ENCODE data around the gene NLRP5.

The NLRP5 gene

GRCh38 chr19:56079609-56080008 is 93.0 kb downstream of the NLRP5 start:
- DNase-seq (ENCODE audit: insufficient read length) (peak; percentile 7), FAIRE-seq (no peak)
- TF ChIP-seq POLR2A (IDR thresholded peaks at IDR 0.05; ENCODE audit: low read depth, low read length) (no peak), TAF1 (IDR thresholded peaks at IDR 0.05; ENCODE audit: borderline replicate concordance, low read depth, low read length) (no peak), POLR2AphosphoS5 (IDR thresholded peaks at IDR 0.05; ENCODE audit: low read depth, low read length) (no peak)

GRCh38 chr19:56080669-56081401 is 94.3 kb downstream of the NLRP5 start:
- peak; percentile 92 for FAIRE-seq
- peak; percentile 89 for DNase-seq (ENCODE audit: insufficient read length)
- TF ChIP-seq POLR2A (IDR thresholded peaks at IDR 0.05; ENCODE audit: low read depth, low read length) (0 out of 2 replicates have a peak, but pooled peaks have one; percentile 3), TAF1 (IDR thresholded peaks at IDR 0.05; ENCODE audit: borderline replicate concordance, low read depth, low read length) (no peak), POLR2AphosphoS5 (IDR thresholded peaks at IDR 0.05; ENCODE audit: low read depth, low read length) (no peak)

GRCh38 chr19:56083668-56084067 is 97.1 kb downstream of the NLRP5 start:
- TF ChIP-seq POLR2A (IDR thresholded peaks at IDR 0.05; ENCODE audit: low read depth, low read length) = no peak; the same call in 1 of the 2 replicates
- no peak for TF ChIP-seq TAF1 (IDR thresholded peaks at IDR 0.05; ENCODE audit: borderline replicate concordance, low read depth, low read length)
- no peak for TF ChIP-seq POLR2AphosphoS5 (IDR thresholded peaks at IDR 0.05; ENCODE audit: low read depth, low read length)
- FAIRE-seq (no peak), DNase-seq (ENCODE audit: insufficient read length) (no peak)

- TF ChIP-seq TAF1 (IDR thresholded peaks at IDR 0.05; ENCODE audit: borderline replicate concordance, low read depth, low read length) (no peak), POLR2AphosphoS5 (IDR thresholded peaks at IDR 0.05; ENCODE audit: low read depth, low read length) (no peak), POLR2A (IDR thresholded peaks at IDR 0.05; ENCODE audit: low read depth, low read length) (no peak)
- DNase-seq (ENCODE audit: insufficient read length) = peak; percentile 6
- FAIRE-seq = no peak
Measured at GRCh38 chr19:56084835-56085536, 98.4 kb downstream of the NLRP5 start.

- FAIRE-seq = no peak
- DNase-seq (ENCODE audit: insufficient read length) = peak; percentile 13
- no peak for TF ChIP-seq POLR2AphosphoS5 (IDR thresholded peaks at IDR 0.05; ENCODE audit: low read depth, low read length)
- TF ChIP-seq POLR2A (IDR thresholded peaks at IDR 0.05; ENCODE audit: low read depth, low read length) = no peak
- no peak for TF ChIP-seq TAF1 (IDR thresholded peaks at IDR 0.05; ENCODE audit: borderline replicate concordance, low read depth, low read length)
Measured at GRCh38 chr19:56085571-56086275, 99.1 kb downstream of the NLRP5 start.

GRCh38 chr19:56086671-56087430 is 100.3 kb downstream of the NLRP5 start:
- TF ChIP-seq TAF1 (IDR thresholded peaks at IDR 0.05; ENCODE audit: borderline replicate concordance, low read depth, low read length) (no peak), POLR2A (IDR thresholded peaks at IDR 0.05; ENCODE audit: low read depth, low read length) (no peak), POLR2AphosphoS5 (IDR thresholded peaks at IDR 0.05; ENCODE audit: low read depth, low read length) (no peak)
- DNase-seq (ENCODE audit: insufficient read length) (peak; percentile 10), FAIRE-seq (no peak)

GRCh38 chr19:56087647-56088496 is 101.3 kb downstream of the NLRP5 start:
- TF ChIP-seq POLR2AphosphoS5 (IDR thresholded peaks at IDR 0.05; ENCODE audit: low read depth, low read length) = no peak
- TF ChIP-seq POLR2A (IDR thresholded peaks at IDR 0.05; ENCODE audit: low read depth, low read length) = no peak
- TF ChIP-seq TAF1 (IDR thresholded peaks at IDR 0.05; ENCODE audit: borderline replicate concordance, low read depth, low read length) = no peak
- no peak for DNase-seq (ENCODE audit: insufficient read length)
- FAIRE-seq = no peak

GRCh38 chr19:56088497-56089215 is 102.1 kb downstream of the NLRP5 start:
- FAIRE-seq (no peak), DNase-seq (ENCODE audit: insufficient read length) (no peak)
- TF ChIP-seq POLR2AphosphoS5 (IDR thresholded peaks at IDR 0.05; ENCODE audit: low read depth, low read length) (no peak), TAF1 (IDR thresholded peaks at IDR 0.05; ENCODE audit: borderline replicate concordance, low read depth, low read length) (no peak), POLR2A (IDR thresholded peaks at IDR 0.05; ENCODE audit: low read depth, low read length) (no peak)

- DNase-seq (ENCODE audit: insufficient read length) (no peak), FAIRE-seq (no peak)
- TF ChIP-seq POLR2A (IDR thresholded peaks at IDR 0.05; ENCODE audit: low read depth, low read length) (no peak), TAF1 (IDR thresholded peaks at IDR 0.05; ENCODE audit: borderline replicate concordance, low read depth, low read length) (no peak), POLR2AphosphoS5 (IDR thresholded peaks at IDR 0.05; ENCODE audit: low read depth, low read length) (no peak)
Measured at GRCh38 chr19:56089344-56089743, 102.8 kb downstream of the NLRP5 start.

Data from GM12892 (cell line).